PC-9 (cell line): ENCODE results near the gene LAMA3.

Experiments
- EZH2 ChIP-seq: fragments of 200-600 bp; sonication (generic); IDR thresholded peaks from 2 replicates; pipeline ENCODE4 v1.8.0; 2017; ENCODE audit warnings: antibody characterized with exemption, low read depth
- TF ChIP-seq, protein P1 (sequence below): fragments of 200-600 bp; sonication (generic); conservative IDR thresholded peaks from 2 replicates; pipeline ENCODE4 v1.6.1; 2017; ENCODE audit warnings: mixed run types, antibody characterized with exemption, mild to moderate bottlenecking, moderate library complexity

GRCh38 chr18:23825978-23826405 lies 136.7 kb downstream of the LAMA3 start:
- TF ChIP-seq, protein P1, sequence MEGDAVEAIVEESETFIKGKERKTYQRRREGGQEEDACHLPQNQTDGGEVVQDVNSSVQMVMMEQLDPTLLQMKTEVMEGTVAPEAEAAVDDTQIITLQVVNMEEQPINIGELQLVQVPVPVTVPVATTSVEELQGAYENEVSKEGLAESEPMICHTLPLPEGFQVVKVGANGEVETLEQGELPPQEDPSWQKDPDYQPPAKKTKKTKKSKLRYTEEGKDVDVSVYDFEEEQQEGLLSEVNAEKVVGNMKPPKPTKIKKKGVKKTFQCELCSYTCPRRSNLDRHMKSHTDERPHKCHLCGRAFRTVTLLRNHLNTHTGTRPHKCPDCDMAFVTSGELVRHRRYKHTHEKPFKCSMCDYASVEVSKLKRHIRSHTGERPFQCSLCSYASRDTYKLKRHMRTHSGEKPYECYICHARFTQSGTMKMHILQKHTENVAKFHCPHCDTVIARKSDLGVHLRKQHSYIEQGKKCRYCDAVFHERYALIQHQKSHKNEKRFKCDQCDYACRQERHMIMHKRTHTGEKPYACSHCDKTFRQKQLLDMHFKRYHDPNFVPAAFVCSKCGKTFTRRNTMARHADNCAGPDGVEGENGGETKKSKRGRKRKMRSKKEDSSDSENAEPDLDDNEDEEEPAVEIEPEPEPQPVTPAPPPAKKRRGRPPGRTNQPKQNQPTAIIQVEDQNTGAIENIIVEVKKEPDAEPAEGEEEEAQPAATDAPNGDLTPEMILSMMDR: no peak
- no peak for TF ChIP-seq EZH2
